GM18868 (cell line): Measurements from ENCODE around the gene PHC2.

Source experiments
- ATAC-seq: cut with Tn5 transposase; IDR thresholded peaks from one replicate; pipeline ENCODE4 v1.9.1; 2021; ENCODE audit warnings: mild to moderate bottlenecking, moderate library complexity; ENCODE audit not compliant: unreplicated experiment

The PHC2 gene

GRCh38 chr1:33337441-33337840 lies 93.5 kb downstream of the PHC2 start:
- ATAC-seq: no peak

- ATAC-seq: no peak
These were observed 94.3 kb downstream of the PHC2 start for GRCh38 chr1:33336580-33336979.

GRCh38 chr1:33335020-33335419 lies 95.9 kb downstream of the PHC2 start:
- ATAC-seq: no peak

GRCh38 chr1:33334081-33334552 lies 96.8 kb downstream of the PHC2 start:
- ATAC-seq: no peak

- ATAC-seq: no peak
These were observed 98.0 kb downstream of the PHC2 start for GRCh38 chr1:33332881-33333280.

- ATAC-seq: no peak
These were observed 98.5 kb downstream of the PHC2 start for GRCh38 chr1:33332357-33332789.

GRCh38 chr1:33331444-33332356 lies 99.2 kb downstream of the PHC2 start:
- ATAC-seq: no peak

- ATAC-seq: no peak
These were observed 100.0 kb downstream of the PHC2 start for GRCh38 chr1:33330906-33331305.

GRCh38 chr1:33330361-33330890 lies 100.5 kb downstream of the PHC2 start:
- no peak for ATAC-seq

- ATAC-seq: no peak
These were observed 101.1 kb downstream of the PHC2 start for GRCh38 chr1:33329600-33330305.

GRCh38 chr1:33328817-33329216 lies 102.1 kb downstream of the PHC2 start:
- ATAC-seq: no peak

GRCh38 chr1:33327587-33328325 lies 103.1 kb downstream of the PHC2 start:
- no peak for ATAC-seq

- no peak for ATAC-seq
These were observed 104.1 kb downstream of the PHC2 start for GRCh38 chr1:33326785-33327184.

GRCh38 chr1:33324677-33325575 lies 106.0 kb downstream of the PHC2 start:
- no peak for ATAC-seq

GRCh38 chr1:33323663-33324477 lies 107.0 kb downstream of the PHC2 start:
- ATAC-seq: no peak

GRCh38 chr1:33322870-33323585 lies 107.9 kb downstream of the PHC2 start:
- ATAC-seq: no peak

- ATAC-seq: no peak
These were observed 108.8 kb downstream of the PHC2 start for GRCh38 chr1:33322109-33322508.

- ATAC-seq: no peak
These were observed 109.7 kb downstream of the PHC2 start for GRCh38 chr1:33321178-33321577.
